GM12864 (cell line): Measurements from ENCODE around the gene LONP2.
A peak's percentile ranks its signal among the peaks of the same experiment; 100 is the strongest.
"Not testable (repeated sequence)": the region's sequence is repeated elsewhere in the genome, so short reads cannot be mapped to it uniquely, and the experiment has no call there.

Source experiments
- DNase-seq: peaks from one replicate; pipeline ENCODE4 v3.0.0-alpha.2; 2011; ENCODE audit warnings: low read depth
- H3K4me3 ChIP-seq: 2 replicates; pipeline ENCODE4 v1.5.1; 2011; ENCODE audit warnings: mild to moderate bottlenecking, low read depth, low read length, control low read depth
- CTCF ChIP-seq: IDR thresholded peaks from 2 replicates; pipeline ENCODE4 v1.5.1; 2011; ENCODE audit warnings: low read depth, mild to moderate bottlenecking, moderate library complexity, low read length, control low read depth, inconsistent platforms; ENCODE audit errors: missing control alignments

The LONP2 gene

GRCh38 chr16:48347980-48348379 lies 103.9 kb downstream of the LONP2 start:
- no peak for TF ChIP-seq CTCF
- DNase-seq: no peak
- no peak overlapping the region for H3K4me3 ChIP-seq

- H3K4me3 ChIP-seq: no peak overlapping the region
- DNase-seq: no peak
- no peak for TF ChIP-seq CTCF
Observed at GRCh38 chr16:48350736-48351135, 106.6 kb downstream of the LONP2 start.

- no peak for TF ChIP-seq CTCF
- no peak overlapping the region for H3K4me3 ChIP-seq
- no peak for DNase-seq
Observed at GRCh38 chr16:48352648-48353390, 108.7 kb downstream of the LONP2 start.

- peak; percentile 83 for TF ChIP-seq CTCF
- DNase-seq: peak; percentile 45
- no peak overlapping the region for H3K4me3 ChIP-seq
Observed at GRCh38 chr16:48353565-48354163, 109.6 kb downstream of the LONP2 start.

- not testable (repeated sequence) for H3K4me3 ChIP-seq, DNase-seq
Observed at GRCh38 chr16:48354385-48354784, 110.3 kb downstream of the LONP2 start.

GRCh38 chr16:48354877-48355855 lies 111.1 kb downstream of the LONP2 start:
- no peak for DNase-seq
- no peak for TF ChIP-seq CTCF
- no peak overlapping the region for H3K4me3 ChIP-seq
